HepG2 (cell line): Measurements from ENCODE around the gene SWSAP1. TPM values are rescaled to one million over a fixed set of nuclear protein-coding genes. Genes with fewer than 3 reads are reported as not detected.

Experiments
- ARID5B ChIP-seq: IDR thresholded peaks from 2 replicates; pipeline ENCODE4 v1.4.0; 2020; ENCODE audit warnings: mild to moderate bottlenecking, missing genetic modification reagents
- CREB1 ChIP-seq, 2 experiments: fragments of 450-650 bp in 1 of 2; IDR thresholded peaks; 2 replicates each; pipeline ENCODE4 v1.6.1; 2016 to 2017; ENCODE audit warnings: control low read depth in 1 of 2, mild to moderate bottlenecking in 1 of 2, missing compliant biosample characterization in 1 of 2, missing genetic modification characterization in 1 of 2
- ETV5 ChIP-seq: IDR thresholded peaks from 2 replicates; pipeline ENCODE4 v1.6.1; 2018; ENCODE audit warnings: missing biosample characterization, missing genetic modification reagents, inconsistent platforms, borderline replicate concordance
- GABPA ChIP-seq, 2 experiments: IDR thresholded peaks; 2 replicates each; pipeline ENCODE4 v1.6.1; 2011 to 2016; ENCODE audit warnings: low read depth in 2 of 2, low read length in 1 of 2, missing biosample characterization in 1 of 2, missing genetic modification characterization in 1 of 2
- GABPB1 ChIP-seq: IDR thresholded peaks from 2 replicates; pipeline ENCODE4 v1.6.1; 2016; ENCODE audit warnings: mild to moderate bottlenecking, missing genetic modification reagents, moderate library complexity, missing compliant biosample characterization
- MAFK ChIP-seq, 2 experiments: IDR thresholded peaks in 1 of 2; conservative IDR thresholded peaks in 1 of 2; 2 replicates each; pipeline ENCODE4 v1.6.1; 2011; ENCODE audit warnings: improper control_type of control experiment in 2 of 2, low read length in 2 of 2
- MYC ChIP-seq: sonication (generic); formaldehyde crosslinking; IDR thresholded peaks from 2 replicates; pipeline ENCODE4 v1.9.0; 2021; ENCODE audit warnings: missing genetic modification reagents, borderline replicate concordance
- PBX2 ChIP-seq: IDR thresholded peaks from 2 replicates; pipeline ENCODE4 v1.6.1; 2016; ENCODE audit warnings: control low read depth
- PCBP1 ChIP-seq: fragments of 200-400 bp; formaldehyde crosslinking; IDR thresholded peaks from 2 replicates; pipeline ENCODE4 v1.6.1; 2017; ENCODE audit warnings: mild to moderate bottlenecking, low read depth, low read length, borderline replicate concordance
- PHF5A ChIP-seq: IDR thresholded peaks from one replicate; pipeline ENCODE4 v1.6.1; 2018; ENCODE audit warnings: low read depth, missing genetic modification reagents; ENCODE audit not compliant: unreplicated experiment
- PHF8 ChIP-seq: sonication (generic); formaldehyde crosslinking; IDR thresholded peaks from 2 replicates; pipeline ENCODE4 v1.5.0; 2020; ENCODE audit warnings: missing genetic modification reagents
- REST ChIP-seq, 2 experiments: IDR thresholded peaks; 2 replicates each; pipeline ENCODE4 v1.6.1; 2011 to 2012; ENCODE audit warnings: low read length in 2 of 2, borderline replicate concordance in 1 of 2, low read depth in 1 of 2, mild to moderate bottlenecking in 1 of 2, moderate library complexity in 1 of 2
- RNF2 ChIP-seq: fragments of 450-650 bp; conservative IDR thresholded peaks from 2 replicates; pipeline ENCODE4 v1.6.1; 2016; ENCODE audit warnings: low read depth
- SIN3B ChIP-seq: fragments of 150-350 bp; IDR thresholded peaks from 2 replicates; pipeline ENCODE4 v1.6.1; 2014; ENCODE audit warnings: low read length
- SP4 ChIP-seq: sonication (generic); formaldehyde crosslinking; IDR thresholded peaks from 2 replicates; pipeline ENCODE4 v1.8.1; 2023; ENCODE audit warnings: mild to moderate bottlenecking, missing genetic modification reagents
- TARDBP ChIP-seq: sonication (generic); formaldehyde crosslinking; IDR thresholded peaks from 2 replicates; pipeline ENCODE4 v1.8.0; 2022; ENCODE audit warnings: mild to moderate bottlenecking, missing genetic modification reagents
- THAP11 ChIP-seq: IDR thresholded peaks from 2 replicates; pipeline ENCODE4 v1.6.1; 2016; ENCODE audit warnings: missing biosample characterization, missing genetic modification reagents
- ZBTB3 ChIP-seq: sonication (generic); formaldehyde crosslinking; IDR thresholded peaks from 2 replicates; pipeline ENCODE4 v1.4.0; 2020; ENCODE audit warnings: low read depth, mild to moderate bottlenecking, moderate library complexity, missing genetic modification reagents, borderline replicate concordance
- ZNF430 ChIP-seq: sonication (generic); formaldehyde crosslinking; IDR thresholded peaks from 2 replicates; pipeline ENCODE4 v1.9.0; 2021; ENCODE audit warnings: mild to moderate bottlenecking, missing genetic modification reagents
- ZNF790 ChIP-seq: sonication (generic); formaldehyde crosslinking; IDR thresholded peaks from 2 replicates; pipeline ENCODE4 v1.8.0; 2022; ENCODE audit warnings: missing genetic modification reagents, mild to moderate bottlenecking, borderline replicate concordance
- polyA plus RNA-seq, 8 experiments: library from polyadenylated mRNA; depleted of rRNA in 3 of 8; stranded (reverse) in 7 of 8; unstranded in 1 of 8; fragments of >200 nt; fragmentation: Illumina TruSeq in 4 of 8; extraction: Trizol in 4 of 8; gene quantifications; 2 replicates each; pipeline versions ENCODE4 v1.2.1 to v1.2.3, GENCODE V29; 2011 to 2016; ENCODE audit warnings: low read depth in 4 of 8, missing spikeins in 1 of 8, mixed read lengths in 1 of 8; ENCODE audit not compliant: insufficient read depth in 1 of 8
- total RNA-seq, 5 experiments: library from RNA; depleted of rRNA; stranded (reverse); fragments of >200 nt; fragmentation: Illumina TruSeq; extraction: Trizol; gene quantifications; 2 replicates each; pipeline ENCODE4 v1.2.3, GENCODE V29; 2016; ENCODE audit warnings: low read depth in 1 of 5

SWSAP1 gene
- total and polyA plus RNA-seq, 2 of the 13 experiments (the other 11 are each of a cell fraction or from before 2014, with no cell fraction given) = 2.7 to 3.3 TPM

GRCh38 chr19:11346104-11346940, 28.1 kb upstream of the SWSAP1 start, which contains the start of the genes CCDC159 and TMEM205 (continued):
- TF ChIP-seq CREB1 (IDR thresholded peaks at IDR 0.05) (peak; percentile 84), CREB1 (CRISPR knock-in tag; IDR thresholded peaks at IDR 0.05) (peak; percentile 89), RNF2 (peak; percentile 43; the same call in 1 of the 2 replicates), PHF5A (CRISPR knock-in tag) (no peak), ARID5B (CRISPR knock-in tag) (peak; percentile 17; the same call in 1 of the 2 replicates), TARDBP (peak; percentile 51; the same call in 1 of the 2 replicates), THAP11 (peak; percentile 81), PCBP1 (0 out of 2 replicates have a peak, but pooled peaks have one; percentile 51), REST (IDR thresholded peaks at IDR 0.05; ENCODE audit: borderline replicate concordance in 1 of 2, low read depth in 1 of 2, low read length in 2 of 2) (peak in 1 of 2 experiments; percentile 16; a peak in 1 of 4 replicates), ZNF430 (CRISPR knock-in tag) (0 out of 2 replicates have a peak, but pooled peaks have one; percentile 55), MYC (no peak), ZBTB3 (CRISPR knock-in tag) (no peak), GABPB1 (CRISPR knock-in tag) (peak; percentile 63), ZNF790 (CRISPR knock-in tag) (peak; percentile 43; the same call in 1 of the 2 replicates), PBX2 (CRISPR knock-in tag) (no peak), ETV5 (CRISPR knock-in tag) (peak; percentile 13; the same call in 1 of the 2 replicates), MAFK (conservative IDR thresholded peaks at IDR 0.05 in 1 of 2, IDR thresholded peaks at IDR 0.05 in 1 of 2; ENCODE audit: low read length in 2 of 2) (no peak), GABPA (IDR thresholded peaks at IDR 0.05; ENCODE audit: low read depth, low read length) (no peak), GABPA (CRISPR knock-in tag; IDR thresholded peaks at IDR 0.05; ENCODE audit: low read depth) (peak; percentile 50), SP4 (CRISPR knock-in tag) (peak; percentile 96), SIN3B (no peak), PHF8 (CRISPR knock-in tag) (peak; percentile 63; the same call in 1 of the 2 replicates)
